Urothelium cell line (cell line): ENCODE results near the gene CEACAM6.
"Not testable (repeated sequence)": the region's sequence is repeated elsewhere in the genome, so short reads cannot be mapped to it uniquely, and the experiment has no call there.

ENCODE experiments used
- DNase-seq: peaks from one replicate; pipeline ENCODE4 v3.0.0; 2011; ENCODE audit warnings: low spot score, mixed read lengths
- FAIRE-seq: peaks from 2 replicates; lab custom pipeline; 2011; peaks lifted over from hg19 to GRCh38; lab: Jason Lieb, UNC

CEACAM6 gene

GRCh38 chr19:41746593-41747227 is 8.6 kb upstream of the CEACAM6 start:
- FAIRE-seq: peak; percentile 77
- DNase-seq: peak; percentile 65

DNA sequence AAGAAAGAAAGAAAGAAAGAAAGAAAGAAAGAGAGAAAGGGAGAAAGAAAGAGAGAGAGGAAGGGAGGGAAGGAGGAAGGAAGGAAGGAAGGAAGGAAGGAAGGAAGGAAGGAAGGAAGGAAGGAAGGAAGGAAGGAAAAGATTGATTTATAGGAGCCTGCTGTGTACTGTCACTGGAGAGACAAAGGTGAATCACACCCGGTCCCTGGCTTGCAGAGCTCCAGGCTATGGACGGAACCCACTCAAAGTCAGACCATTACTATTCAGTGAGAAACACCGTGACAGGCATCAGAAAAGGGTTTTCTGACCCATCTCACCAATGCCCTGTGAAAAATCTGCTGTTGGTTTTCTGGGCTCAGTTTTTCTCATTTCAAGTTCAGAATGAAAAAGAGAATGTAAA is 7.3 kb upstream of the CEACAM6 start:
- FAIRE-seq: no peak
- no peak for DNase-seq

GRCh38 chr19:41750248-41751134 is 4.8 kb upstream of the CEACAM6 start:
- FAIRE-seq: peak; percentile 42
- not testable (repeated sequence) for DNase-seq

DNA sequence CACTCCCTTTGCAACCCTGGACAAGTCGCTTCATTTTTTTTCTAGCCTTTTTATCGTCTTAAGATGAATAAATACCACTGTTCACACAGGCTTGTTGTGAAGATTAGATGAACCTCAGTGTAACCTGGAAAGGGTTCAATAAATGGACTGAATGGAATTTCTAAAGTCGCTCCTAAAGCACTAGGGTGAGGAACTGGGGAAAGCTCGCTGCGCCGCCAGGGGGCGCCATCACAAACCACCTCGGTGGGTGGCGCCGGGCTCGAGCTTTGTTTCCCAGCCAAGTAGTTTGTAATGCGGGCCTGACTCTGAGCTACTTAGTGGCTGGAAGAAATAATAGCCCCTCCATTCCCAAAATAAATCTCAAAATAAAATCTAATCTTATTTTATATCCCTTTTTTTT is 2.2 kb upstream of the CEACAM6 start:
- peak; percentile 57 for DNase-seq
- no peak for FAIRE-seq

- DNase-seq (peak; percentile 33), FAIRE-seq (peak; percentile 96)
Observed at GRCh38 chr19:41753936-41754529, 1.3 kb upstream of the CEACAM6 start.

DNA sequence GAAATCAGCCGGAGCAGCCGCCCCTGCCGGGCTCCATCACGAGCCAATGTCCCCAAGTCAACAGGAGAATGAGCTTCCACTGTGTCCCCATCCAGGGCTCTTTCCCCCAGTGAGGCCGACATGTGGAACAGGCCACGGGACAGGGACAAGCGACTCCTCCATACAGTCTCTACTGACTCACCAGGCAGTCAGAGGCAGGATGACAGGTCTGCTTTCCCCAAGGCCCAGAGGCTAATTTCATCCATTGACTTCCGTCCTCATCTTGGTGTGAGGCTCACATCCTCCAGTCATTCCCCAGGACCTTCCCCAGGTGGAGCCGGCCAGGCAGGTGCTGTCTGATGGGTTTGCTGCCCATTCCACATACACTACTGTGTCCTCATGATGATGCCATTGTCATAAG is 3.5 kb downstream of the CEACAM6 start:
- FAIRE-seq (no peak), DNase-seq (no peak)

DNA sequence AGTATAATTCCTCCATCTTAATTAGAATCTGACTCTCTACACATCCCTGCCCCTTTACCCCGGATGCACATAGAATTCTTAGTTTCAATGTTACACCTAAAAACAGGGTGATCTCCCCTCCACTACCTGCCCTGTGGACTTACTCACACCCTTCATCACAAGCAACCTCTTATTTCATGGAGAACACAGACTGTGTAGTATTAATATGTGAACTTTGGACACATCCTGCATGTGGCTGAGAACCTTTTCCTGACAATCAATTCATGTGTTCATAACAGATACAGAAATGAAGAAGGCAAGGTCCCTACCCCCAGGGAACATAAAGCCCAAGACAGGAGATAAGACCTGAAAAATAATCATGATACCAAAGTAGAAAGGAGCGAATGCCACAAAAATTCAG is 11.8 kb downstream of the CEACAM6 start:
- FAIRE-seq: no peak
- no peak for DNase-seq

- DNase-seq, FAIRE-seq: not testable (repeated sequence)
Observed at GRCh38 chr19:41768105-41768504, 12.8 kb downstream of the CEACAM6 start.

DNA sequence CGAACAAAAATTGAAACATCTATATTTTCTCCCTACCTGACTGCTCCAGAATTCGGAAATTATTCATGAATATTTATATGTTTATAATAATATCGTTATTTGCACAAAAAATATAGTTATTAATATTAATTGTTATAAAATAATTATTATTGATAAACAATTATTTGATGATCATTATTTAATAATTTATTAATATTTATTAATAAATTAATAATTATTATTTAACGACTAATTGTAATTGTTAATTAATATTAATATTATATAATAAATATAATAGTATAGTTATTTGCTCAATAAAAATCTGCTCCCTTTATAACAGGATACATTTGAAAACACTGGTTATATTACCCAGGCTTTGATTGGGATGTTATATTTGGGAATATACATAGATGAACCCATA is 14.3 kb downstream of the CEACAM6 start:
- DNase-seq: no peak
- no peak for FAIRE-seq

GRCh38 chr19:41771410-41771809 is 16.1 kb downstream of the CEACAM6 start:
- DNase-seq (no peak), FAIRE-seq (no peak)

DNA sequence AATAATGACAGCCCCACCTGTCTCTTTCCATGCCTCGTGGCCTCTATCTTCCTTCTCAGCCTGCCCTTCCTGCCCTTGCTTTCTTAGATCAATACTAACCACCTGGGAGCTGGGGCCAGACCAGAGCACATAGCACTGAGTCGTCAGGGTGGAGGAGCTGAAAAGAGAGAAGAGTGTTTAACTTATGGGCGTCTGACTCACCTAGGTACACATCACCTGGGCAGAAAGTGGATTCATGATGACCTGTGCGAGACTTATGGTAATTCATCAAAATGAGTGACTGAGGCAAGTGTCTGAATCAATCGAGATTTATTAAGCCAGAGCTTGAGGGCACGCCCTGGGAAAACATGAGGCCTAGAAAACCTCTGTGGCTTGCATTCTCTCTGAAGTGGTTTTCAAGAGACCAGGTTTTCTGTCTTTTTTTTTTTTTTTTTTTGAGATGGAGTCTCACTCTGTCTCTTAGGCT is 19.2 kb downstream of the CEACAM6 start:
- DNase-seq: no peak
- FAIRE-seq: no peak

DNA sequence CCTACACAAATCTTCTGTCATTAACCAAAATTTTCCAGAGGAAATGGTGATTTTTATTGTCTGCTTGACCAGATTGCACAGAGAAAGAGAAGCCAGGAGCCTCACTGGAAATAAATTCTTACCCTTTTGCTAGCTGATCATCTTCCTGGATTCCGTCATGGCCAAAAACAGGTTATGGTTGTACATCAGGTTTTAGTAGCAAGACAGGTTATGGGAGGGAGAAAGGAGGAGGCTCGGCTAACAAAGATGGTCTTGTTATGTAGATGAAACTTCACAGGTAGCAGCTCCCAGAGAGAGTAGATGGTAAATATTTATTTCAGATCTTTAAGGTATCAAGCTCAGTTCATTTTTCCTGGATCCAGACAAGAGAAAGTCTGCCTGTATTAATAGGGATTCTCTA is 21.4 kb downstream of the CEACAM6 start:
- FAIRE-seq: no peak

GRCh38 chr19:41783612-41784011 is 28.3 kb downstream of the CEACAM6 start:
- DNase-seq (no peak), FAIRE-seq (no peak)

More for the DNA sequence above, 21.4 kb downstream of the CEACAM6 start:
- no peak for DNase-seq

DNA sequence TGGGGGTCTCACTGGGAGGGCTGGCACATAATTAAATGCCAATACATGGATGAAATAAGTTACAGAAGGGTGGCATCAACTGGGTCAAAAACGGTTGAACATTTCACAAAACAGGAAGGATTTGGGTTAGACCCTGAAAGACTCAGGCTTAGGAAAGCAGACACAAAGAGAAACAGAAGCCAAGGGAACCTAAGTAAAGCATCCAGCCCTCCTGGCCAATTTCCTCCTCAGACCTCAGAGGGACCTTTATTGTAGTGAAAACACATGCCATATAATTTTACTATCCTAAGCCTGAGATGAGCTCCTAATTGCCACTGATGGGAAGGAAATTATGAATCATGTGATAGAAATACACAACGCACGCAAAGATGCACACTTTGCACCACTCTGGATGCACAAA is 29.0 kb downstream of the CEACAM6 start:
- no peak for FAIRE-seq

DNA sequence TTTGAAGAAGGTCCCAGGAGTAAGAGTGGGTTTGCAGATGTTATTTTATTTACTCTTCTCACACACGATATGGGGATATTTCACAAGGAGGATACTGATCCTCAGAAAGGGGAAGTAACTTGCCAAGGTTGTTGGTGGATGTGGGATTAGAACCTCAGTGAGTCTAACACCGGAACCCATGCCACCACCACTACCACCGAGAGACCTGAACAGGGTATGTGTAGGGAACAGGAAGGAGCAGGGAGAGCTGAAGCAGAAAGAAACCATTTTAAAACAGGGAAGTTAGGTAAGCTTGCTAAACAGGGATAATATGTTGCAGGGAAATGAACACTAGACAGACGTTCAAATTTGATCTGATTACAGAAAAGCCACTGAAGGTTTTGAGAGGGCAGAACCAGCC is 29.4 kb downstream of the CEACAM6 start:
- FAIRE-seq (no peak), DNase-seq (no peak)

More for the DNA sequence above, 29.0 kb downstream of the CEACAM6 start:
- no peak for DNase-seq

DNA sequence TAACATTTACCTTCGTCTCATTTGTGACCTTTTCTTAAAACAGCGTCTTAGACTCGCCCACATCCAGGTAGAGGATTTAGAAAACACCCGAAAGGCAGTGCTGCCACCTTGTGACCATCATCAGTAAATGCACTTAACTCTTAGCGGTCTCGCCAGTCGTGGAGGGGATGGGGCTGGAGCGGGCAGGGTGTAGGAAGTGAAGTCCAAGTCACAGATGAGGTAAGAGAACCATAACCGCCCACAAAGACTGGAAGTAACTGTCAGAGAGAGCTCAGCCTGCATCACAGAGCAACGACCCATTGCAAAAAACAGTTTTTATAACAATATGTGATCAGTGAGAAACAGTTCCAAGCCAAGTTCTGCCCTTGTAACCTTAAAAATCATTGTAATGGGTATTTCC is 30.3 kb downstream of the CEACAM6 start:
- FAIRE-seq: peak; percentile 80
- peak; percentile 86 for DNase-seq

GRCh38 chr19:41787055-41787454 is 31.7 kb downstream of the CEACAM6 start:
- FAIRE-seq (no peak), DNase-seq (no peak)

GRCh38 chr19:41788518-41788917 is 33.2 kb downstream of the CEACAM6 start:
- not testable (repeated sequence) for DNase-seq, FAIRE-seq

GRCh38 chr19:41789053-41789452 is 33.7 kb downstream of the CEACAM6 start:
- DNase-seq, FAIRE-seq: not testable (repeated sequence)

DNA sequence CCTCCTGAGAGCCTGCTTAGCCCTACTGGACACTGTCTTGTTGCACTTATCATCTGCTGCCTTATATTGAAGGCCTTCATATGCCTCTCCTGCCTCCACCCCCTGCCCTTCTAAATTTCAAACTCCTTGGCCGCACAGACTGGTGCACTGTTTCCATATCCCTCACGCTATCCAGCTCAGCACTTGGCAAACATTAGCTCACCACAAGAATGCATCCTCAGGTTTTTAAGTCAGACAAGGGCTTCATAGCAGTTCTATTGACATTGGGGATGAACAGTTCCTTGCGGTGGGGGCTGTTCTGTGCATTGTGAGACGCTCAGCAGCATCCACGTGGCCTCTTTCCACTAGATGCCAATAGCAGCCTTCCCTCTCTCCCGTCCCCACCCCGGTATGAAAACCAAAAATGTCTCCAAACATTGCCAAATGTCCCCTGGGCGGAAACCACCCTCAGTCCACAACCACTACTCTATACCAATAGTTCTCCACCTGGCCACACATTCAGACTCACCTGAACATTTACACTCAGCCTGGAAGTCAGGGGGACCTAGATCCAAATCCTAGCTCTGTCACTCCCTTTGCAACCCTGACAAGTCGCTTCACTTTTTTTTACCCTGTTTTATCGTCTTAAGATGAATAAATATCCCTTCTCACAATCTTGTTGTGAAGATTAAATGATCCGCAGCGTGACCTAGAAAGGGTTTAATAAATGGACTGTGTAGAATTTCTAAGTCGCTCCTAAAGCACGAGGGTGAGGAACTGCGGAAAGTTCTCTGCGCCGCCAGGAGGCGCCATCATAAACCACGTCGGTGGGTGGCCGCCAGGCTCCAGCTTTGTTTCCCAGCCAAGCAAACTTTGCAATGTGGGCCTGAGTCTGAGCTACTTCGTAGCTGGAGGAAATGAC is 37.4 kb downstream of the CEACAM6 start:
- DNase-seq (peak; percentile 74), FAIRE-seq (no peak)

DNA sequence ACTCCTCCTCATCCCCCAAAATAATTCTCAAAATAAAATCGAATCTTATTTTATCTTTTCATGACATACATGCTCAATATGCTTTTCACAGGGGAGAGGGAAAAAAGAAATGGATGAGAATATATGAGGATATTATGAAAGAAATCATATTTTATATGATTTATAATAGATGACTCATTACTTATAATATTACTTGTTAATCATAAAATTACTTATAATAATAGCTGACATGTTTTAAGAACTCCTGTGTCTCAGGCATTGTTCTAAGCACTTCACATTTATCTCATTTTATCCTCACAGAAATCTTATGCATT is 38.0 kb downstream of the CEACAM6 start:
- FAIRE-seq (no peak), DNase-seq (no peak)
